ENCODE results near the gene EEF1AKMT3. TPM values are rescaled to one million over a fixed set of nuclear protein-coding genes. Genes with fewer than 3 reads are reported as not detected.
A peak's percentile ranks its signal among the peaks of the same experiment; 100 is the strongest.

EEF1AKMT3 gene
- total and polyA plus RNA-seq, 12 donors: 1.1 to 2.6 (median 1.5) TPM

GRCh38 chr12:57767305-57767698, 5.1 kb upstream of the EEF1AKMT3 start:
- no peak for DNase-seq
- Histone ChIP-seq H3K27ac (no peak overlapping the region), H3K9me3 (no peaks in the 10 kb centered on the region), H3K36me3 (peaks cover 0 to 28% (median 0%) of the 10 kb centered on the region in 9 donors), H3K4me3 (no peak overlapping the region), H3K4me1 (peaks cover 18 to 45% (median 34%) of the 10 kb centered on the region in 9 donors), H3K27me3 (peaks cover 7 to 56% (median 45%) of the 10 kb centered on the region in 7 donors)
- TF ChIP-seq CTCF (IDR thresholded peaks at IDR 0.05): no peak
- ATAC-seq: no peak
- intact Hi-C loops (cut with DNase I): no loop called here

DNA sequence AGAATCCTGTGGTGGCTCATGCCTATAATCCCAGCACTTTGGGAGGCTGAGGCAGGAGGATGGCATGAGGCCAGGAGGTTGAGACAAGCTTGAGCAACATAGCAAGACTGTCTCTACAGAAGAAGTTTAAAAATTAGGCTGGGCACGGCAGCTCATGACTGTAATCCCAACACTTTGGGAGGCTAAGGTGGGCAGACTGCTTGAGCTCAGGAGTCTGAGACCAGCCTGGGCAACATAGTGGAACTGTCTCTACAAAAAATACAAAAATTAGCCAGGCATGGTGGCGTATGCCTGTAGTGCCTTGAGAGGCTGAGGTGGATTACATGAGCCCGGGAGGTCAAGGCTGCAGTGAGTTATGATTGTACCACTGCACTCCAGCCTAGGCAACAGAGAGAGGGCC, 4.5 kb upstream of the EEF1AKMT3 start:
- intact Hi-C loops (cut with DNase I): no loop called here
- no peak for ATAC-seq
- H3K27ac ChIP-seq: no peak overlapping the region

DNA sequence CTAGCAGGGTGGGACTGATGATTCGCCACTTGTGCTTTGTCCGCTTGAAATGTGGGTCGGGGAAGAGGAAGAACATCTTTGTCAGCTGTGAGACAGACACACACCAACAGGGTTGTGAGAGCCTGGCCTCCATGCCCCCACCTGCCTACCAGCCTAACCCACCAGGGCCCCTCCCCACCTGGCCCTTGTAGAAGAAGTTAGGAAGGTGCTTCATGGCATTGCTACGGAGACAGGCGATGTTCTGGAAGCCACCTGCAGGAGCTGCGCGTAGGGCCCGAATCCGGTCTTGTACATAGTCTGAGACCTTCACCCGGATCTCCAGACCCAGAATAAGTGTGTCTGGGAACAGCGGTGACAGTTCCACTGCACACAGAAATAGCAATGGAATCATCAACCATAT, 2.8 kb upstream of the EEF1AKMT3 start:
- ATAC-seq (no peak), DNase-seq (no peak)
- 95 to 96% methylated on average over 11 of the region's 11 CpGs for WGBS, 2 donors
- Histone ChIP-seq H3K27me3 (peaks cover 2 to 33% (median 23%) of the 10 kb centered on the region in 7 donors), H3K9me3 (no peaks in the 10 kb centered on the region), H3K4me3 (no peak overlapping the region), H3K36me3 (peaks cover 0 to 34% (median 0%) of the 10 kb centered on the region in 9 donors), H3K4me1 (peaks cover 20 to 54% (median 42%) of the 10 kb centered on the region in 9 donors), H3K27ac (no peak overlapping the region)
- intact Hi-C loops (cut with DNase I): no loop called here
- no peak for TF ChIP-seq CTCF (IDR thresholded peaks at IDR 0.05)

More for the DNA sequence above, 4.5 kb upstream of the EEF1AKMT3 start:
- Histone ChIP-seq H3K9me3 (no peaks in the 10 kb centered on the region), H3K27me3 (peaks cover 7 to 50% (median 40%) of the 10 kb centered on the region in 7 donors), H3K4me3 (no peak overlapping the region), H3K4me1 (peaks cover 18 to 47% (median 38%) of the 10 kb centered on the region in 9 donors), H3K36me3 (peaks cover 0 to 28% (median 0%) of the 10 kb centered on the region in 9 donors)
- DNase-seq: no peak
- 92% methylated on average over 3 of the region's 3 CpGs for WGBS, 2 donors
- no peak for TF ChIP-seq CTCF (IDR thresholded peaks at IDR 0.05)

GRCh38 chr12:57770734-57771133, 1.7 kb upstream of the EEF1AKMT3 start:
- ATAC-seq (no peak), DNase-seq (no peak)
- WGBS, 2 donors: 94 to 96% methylated on average over 4 of the region's 4 CpGs
- peak overlapping the region in 1 of 10 donors; percentile 94 for H3K27ac ChIP-seq
- no peaks in the 10 kb centered on the region for H3K9me3 ChIP-seq
- peaks cover 16 to 43% (median 32%) of the 10 kb centered on the region in 9 donors for H3K4me1 ChIP-seq
- peaks cover 0 to 40% (median 0%) of the 10 kb centered on the region in 9 donors for H3K36me3 ChIP-seq
- no peak for TF ChIP-seq CTCF (IDR thresholded peaks at IDR 0.05)
- no peak overlapping the region for H3K4me3 ChIP-seq
- H3K27me3 ChIP-seq: peaks cover 0 to 21% (median 12%) of the 10 kb centered on the region in 7 donors
- intact Hi-C loops (cut with DNase I): no loop called here
